HG03095 (cell line): ENCODE measurements around the gene HSD11B2.
A peak's percentile ranks its signal among the peaks of the same experiment; 100 is the strongest.
"Not testable (repeated sequence)": the region's sequence is repeated elsewhere in the genome, so short reads cannot be mapped to it uniquely, and the experiment has no call there.

Source experiments
- ATAC-seq: cut with Tn5 transposase; IDR thresholded peaks from one replicate; pipeline ENCODE4 v1.9.1; 2021; ENCODE audit warnings: moderate library complexity; ENCODE audit not compliant: unreplicated experiment

HSD11B2 gene

DNA sequence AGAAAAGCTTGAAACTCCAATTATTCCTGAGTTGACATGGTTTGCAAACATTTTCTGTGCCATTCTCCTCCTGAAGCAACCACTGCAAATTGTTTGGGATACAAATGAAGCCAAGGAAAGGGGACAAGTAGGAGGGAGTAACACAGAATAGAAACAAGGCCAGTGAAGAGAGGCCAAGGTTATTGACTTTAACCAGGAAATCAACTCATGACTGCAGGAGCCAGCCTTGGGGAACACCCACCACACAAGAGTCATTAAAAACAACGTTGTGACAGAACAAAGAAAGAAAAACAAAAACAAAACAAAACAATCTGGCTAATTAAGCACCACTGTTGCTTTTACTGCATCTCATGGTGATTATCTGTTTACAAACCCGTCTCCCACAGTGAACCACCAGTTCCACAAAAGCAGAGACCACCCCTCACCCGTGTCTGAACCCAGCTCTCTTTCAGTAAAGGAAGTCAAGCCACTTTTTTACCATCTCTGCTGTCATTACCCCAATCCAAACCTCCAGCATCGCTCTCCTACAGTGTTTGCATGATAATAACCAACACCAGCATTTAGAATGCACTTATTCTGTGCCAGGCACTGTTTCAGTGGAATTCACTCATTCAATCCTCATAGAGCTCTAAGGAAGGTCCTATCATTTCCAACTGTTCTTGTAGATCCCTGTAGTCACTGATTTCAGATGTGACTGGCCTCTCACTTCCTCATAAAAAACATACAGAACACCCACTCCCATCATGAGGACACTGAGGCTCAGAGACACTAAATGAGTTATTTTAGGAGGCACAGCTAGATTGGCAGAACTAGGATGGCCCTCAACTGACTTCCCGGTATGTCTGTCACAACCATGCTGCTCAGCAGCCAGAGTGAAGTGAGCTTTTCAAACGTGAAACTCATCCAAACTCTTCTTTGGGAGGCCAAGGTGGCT is 16.7 kb upstream of the HSD11B2 start:
- ATAC-seq, result no peak

DNA sequence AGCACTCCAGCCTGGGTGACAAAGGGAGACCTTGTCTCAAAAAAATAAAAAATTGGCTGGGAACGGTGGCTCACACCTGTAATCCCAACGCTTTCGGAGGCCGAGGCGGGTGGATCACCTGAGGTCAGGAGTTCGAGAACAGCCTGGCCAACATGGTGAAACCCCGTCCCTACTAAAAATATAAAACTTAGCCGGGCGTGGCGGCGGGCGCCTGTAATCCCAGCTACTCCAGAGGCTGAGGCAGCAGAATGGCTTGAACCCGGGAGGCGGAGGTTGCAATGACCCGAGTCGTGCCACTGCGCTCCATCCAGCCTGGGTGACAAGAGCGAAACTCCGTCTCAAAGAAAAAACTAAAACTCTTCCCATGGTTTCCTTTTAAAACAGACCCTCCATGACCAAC is 15.5 kb upstream of the HSD11B2 start:
- not testable (repeated sequence) for ATAC-seq

DNA sequence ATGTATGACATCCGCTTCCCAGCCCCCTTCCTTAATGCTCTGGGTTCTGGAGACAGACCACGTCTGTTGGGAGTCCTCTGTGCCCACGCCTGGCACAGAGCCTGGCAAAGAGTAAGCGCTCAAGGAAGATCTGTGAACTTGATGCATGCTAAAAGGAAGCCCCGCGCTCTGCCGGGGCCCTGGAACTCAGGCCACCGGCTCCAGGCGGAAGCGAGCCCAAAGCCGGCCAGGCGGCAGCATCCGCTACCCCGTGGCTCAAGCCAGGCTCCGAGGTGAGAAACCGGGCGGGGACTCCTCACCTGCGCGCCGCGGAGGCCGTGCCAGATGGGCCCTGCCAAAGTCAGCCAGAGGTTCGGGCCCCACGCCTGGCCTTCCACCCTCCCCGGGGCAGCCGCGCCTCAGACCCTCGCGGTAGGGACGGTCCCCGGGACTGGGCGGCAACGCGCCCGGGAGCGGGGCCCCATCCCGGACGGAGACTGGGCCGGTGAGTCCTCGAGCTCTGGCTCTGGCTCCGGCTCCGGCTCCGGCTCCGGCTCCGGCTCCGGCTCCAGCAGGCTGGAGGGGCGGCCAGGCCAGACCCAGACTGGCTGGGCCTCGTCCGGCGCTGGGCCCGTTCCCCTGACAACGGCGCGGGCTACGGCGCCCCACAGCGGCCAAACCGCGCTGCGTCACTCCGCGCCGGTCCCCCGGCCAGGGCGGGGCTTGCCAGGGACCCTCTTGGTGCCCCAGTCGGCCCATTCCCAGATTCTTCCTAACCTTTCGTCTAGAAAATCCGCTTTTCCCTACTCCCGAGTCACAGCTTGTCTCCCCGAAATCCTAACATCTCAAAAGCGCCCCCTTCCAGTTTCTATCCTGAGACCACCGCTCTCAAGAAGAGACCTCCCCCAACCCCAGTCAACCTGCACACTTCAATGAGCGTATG is 14.8 kb upstream of the HSD11B2 start, which contains the start of gene ZDHHC1:
TSS of gene ZDHHC1 (minus strand) at position 606 of the 922 bp plus-strand sequence. CDS start 8,702 bp downstream, outside the sequence.
- peak; percentile 74 for ATAC-seq

DNA sequence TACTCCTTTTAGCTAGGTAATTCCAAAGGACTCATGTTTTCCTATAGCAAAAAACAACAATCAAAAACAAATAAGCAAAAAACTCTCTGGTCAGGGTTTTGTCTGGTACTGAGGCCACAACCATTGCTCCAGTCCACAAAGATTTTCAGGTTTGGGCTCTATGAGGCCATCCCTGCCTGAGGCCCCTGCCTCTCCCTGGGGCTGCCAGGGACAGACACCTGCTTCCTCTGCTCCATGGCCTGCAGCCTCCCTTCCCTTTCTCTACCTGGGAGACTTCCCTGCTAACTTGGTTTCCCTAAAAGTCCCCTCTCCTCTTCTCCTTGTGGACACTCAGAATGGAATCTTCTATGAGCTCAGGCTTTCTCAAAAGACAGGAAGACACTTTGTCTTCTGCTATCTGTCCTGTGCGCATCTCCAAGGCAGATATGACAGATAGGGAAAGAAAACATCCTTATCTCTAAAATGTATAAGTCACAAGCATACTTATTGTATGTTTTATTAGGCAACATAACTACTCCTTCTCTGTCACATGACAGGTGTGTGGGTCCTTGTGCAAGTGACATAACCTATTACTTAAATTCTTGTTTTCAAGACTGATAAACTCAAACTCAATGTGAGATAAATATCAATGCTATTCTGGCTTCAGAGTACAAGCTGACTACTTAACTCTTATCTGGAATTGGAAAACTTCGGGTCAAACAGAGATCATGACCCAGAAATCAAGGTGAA is 13.4 kb upstream of the HSD11B2 start:
- ATAC-seq, result no peak

DNA sequence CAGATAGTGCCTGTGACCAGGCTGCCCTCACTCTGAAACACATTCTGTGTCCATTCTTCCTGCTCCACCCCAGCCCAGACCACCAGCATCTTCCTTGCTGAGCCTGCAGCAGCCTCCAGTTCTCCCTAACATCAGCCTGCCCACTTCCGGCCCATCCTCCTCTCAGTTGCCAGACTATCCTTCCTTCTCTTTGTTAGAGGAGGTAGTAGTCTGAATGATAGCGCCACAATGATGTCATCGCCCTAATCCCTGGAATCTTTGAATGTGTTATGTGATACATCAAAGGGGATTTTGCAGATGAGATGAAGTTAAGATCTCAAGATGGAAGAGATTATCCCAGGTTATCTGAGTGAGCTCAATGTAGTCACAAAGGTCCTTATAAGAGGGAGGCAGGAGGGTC is 11.4 kb upstream of the HSD11B2 start:
- ATAC-seq, result no peak

DNA sequence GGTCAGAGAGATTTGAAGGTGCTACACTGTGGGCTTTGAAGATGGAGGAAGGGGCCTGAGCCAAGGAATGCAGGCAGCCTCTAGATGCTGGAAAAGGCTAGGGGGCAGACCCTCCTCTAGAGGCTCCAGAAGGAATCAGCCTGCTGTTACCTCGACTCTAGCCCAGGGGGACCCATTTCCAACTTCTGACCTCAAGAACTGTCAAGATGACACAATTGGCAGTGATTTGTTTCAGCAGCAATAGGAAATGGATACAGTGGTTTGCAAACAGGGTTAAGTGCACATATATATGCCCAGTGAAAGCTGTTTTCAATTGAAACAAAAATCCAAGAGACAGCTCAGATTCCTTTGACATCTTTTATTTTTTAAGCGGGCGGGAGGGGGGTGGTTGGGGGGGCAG is 11.0 kb upstream of the HSD11B2 start:
- no peak for ATAC-seq

DNA sequence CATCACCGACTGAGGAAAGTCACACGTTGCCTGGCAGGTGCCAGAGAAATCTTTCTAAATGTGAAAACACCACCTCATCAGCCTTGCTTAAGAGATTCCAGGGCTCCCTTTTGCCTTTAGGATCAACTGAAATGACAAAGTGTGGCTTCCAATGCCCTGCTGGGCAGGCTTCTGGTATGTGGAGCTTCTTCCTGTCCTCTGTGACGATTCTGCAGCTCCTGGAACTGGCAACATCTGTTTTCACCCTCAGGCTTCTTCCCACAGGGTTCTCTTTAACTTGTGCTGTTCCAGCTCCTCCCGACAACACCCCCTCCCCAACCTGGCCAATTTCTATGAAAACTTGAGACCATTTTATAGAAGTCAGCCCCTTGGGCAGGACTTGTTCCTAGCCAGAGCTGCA is 9.9 kb upstream of the HSD11B2 start:
- no peak for ATAC-seq

DNA sequence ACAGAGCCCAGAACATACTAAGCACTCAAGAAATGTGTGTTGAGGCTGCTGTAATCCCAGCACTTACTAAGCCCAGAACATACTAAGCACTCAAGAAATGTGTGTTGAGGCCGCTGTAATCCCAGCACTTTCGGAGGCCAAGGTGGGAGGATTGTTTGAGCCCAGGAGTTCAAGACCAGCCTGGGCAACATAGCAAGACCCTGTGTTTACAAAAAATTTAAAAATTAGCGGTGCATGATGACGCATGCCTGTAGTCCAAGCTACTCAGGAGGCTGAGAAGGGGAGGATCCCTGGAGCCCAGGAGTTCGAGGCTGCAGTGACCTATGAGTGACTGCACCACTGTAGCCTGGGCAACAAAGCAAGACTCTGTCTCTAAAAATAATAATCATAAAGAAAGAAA is 7.9 kb upstream of the HSD11B2 start:
- no peak for ATAC-seq

DNA sequence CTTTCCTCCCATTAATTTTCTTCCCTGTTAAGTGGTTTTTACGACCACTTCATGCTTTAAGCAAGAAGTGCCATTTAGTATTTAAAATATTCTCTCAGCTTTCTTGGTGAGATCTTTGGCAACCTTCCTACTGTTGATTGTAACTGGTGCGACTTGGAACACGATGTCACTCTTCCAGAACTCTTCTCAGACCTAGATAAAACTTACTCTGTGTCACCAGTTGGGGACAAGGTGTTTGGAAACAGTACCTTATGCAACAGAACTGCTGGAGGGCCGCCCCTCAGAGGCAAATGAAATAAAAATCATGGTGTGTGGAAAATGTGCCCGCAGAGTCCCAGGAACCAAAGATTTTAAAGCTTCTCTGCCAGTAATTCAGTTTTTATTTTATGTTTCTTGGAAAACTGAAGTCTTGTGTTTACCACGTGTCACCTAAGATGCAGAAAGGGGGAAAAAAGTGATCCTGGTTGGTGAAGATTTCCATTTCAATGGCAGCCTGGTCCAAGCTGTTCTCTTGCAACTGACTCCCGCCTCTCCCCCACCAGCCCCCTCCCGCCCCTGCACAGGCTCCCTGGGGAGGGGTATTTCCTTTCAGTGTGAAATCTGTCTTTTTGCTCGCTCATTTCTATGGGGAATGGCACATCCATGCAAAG is 7.2 kb upstream of the HSD11B2 start:
- ATAC-seq, result no peak

DNA sequence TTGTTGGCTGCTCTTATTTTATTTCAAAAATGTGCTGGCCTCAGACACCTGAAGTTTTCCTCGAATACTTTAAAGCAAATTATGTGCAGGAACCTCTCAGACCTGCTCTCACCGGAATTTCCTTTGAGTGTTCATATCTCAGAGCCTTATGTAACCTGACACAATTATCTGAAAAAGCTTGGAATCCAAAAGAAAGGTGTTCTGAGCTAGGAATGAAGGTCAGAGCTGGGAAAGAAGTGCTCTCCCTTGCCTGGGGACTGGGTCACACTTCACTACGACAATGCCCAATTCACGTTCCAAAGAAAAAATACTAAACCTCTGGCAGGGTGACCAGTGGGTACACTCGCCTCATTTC is 6.7 kb upstream of the HSD11B2 start:
- ATAC-seq, result no peak

DNA sequence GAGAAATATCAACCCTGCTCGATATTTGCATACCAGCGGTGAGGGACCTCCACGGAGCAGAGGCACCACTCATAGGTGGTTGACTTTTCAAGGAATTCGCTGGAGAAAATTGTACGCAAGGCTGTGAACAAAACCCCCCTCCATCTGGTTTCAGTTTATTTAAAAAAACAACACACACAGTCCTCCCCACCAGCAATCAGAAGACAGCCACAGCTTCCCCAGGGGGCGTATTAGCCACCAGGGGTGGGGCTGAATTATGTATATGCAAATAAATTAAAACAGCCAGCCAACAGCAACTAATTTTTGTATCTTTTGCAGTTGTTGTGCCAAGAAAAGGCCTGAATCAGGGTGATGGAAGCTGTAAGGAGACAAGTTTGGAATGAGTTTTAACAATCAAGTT is 5.9 kb upstream of the HSD11B2 start:
- no peak for ATAC-seq

DNA sequence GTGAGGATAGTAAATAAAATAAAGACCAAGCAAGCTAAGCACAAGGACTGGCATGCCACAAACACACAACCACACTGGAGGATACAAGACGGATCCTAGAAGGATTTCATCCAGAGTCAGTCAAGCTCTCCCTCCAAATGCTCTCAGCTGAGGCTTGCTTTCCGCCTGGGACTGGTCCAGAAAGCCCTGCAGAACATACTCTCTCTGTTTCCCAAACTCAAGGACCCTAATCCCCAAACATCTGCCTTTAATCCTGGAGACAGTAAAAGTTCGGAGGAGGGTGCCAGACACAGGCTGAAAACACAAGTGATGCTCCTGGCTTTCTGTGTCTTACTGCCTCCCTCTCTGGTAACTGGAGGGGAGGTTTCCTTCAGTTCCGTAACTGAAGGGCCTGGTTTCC is 5.3 kb upstream of the HSD11B2 start:
- no peak for ATAC-seq

DNA sequence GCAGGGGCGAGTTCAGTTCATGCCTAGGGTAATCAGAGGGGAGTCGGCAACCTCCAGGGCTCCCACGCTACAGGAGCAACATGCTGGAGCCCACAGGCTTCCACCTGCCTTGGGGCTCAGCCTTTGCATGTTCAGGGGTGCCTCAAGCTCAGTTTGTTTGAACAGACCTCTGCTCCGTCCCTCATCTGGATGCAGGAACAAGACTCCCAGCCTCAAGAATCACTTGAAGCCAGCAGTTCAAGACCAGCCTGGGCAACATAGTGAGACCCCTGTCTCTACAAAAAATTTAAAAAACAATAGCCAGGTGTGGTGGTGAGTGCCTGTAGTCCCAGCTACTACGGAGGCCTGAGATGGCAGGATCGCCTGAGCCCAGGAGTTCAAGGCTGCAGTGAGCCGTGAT is 4.9 kb upstream of the HSD11B2 start:
- no peak for ATAC-seq

DNA sequence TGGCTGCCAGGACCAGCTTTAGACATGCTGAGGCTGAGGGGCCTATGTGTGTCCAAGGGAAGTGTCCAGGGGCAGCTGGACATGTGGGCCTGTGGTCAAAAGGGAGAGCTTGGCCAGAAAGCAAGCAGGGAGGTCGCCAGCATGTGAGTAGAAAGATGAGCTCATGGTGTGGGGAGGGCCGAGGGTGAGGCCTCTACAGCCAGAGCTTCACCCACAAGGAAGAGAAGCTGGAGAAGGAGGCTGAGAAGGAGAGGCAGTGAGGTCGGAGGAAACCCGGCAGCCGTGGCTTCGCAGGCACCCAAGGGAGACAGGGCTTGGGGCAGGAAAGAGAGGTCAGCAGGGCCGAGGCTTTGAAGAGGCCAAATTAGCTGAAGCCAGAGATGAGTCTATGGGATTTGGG is 4.0 kb upstream of the HSD11B2 start:
- ATAC-seq, result no peak

DNA sequence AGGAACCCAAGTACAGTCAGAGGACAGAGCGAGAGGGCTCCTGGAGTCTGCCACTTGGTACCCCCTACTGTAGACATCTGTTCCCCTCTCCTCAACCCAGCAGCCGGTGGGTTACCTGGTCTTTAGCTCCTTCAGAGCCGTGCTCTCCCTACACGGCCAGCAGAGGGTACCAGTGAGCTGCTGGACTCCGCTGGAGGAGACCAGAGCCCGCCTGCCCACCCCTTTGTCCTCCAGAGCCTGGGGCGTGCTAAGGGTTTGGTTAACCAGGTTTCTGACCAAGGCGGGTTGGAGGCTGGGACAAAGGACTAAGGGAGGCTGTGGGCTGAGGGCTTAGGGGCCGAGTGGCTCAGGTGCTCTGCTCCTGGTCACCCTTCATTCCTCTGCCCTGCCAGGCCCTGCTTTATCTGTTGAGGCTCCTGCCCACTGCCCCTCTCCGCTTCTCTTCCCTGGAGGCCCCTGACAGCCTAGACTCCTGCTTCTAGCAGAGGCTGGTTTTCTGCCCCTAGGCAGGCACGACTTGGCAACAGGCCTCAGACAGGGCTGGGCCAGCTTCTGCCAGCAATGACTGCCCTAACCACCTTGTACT is 2.7 kb upstream of the HSD11B2 start:
- ATAC-seq, result no peak

DNA sequence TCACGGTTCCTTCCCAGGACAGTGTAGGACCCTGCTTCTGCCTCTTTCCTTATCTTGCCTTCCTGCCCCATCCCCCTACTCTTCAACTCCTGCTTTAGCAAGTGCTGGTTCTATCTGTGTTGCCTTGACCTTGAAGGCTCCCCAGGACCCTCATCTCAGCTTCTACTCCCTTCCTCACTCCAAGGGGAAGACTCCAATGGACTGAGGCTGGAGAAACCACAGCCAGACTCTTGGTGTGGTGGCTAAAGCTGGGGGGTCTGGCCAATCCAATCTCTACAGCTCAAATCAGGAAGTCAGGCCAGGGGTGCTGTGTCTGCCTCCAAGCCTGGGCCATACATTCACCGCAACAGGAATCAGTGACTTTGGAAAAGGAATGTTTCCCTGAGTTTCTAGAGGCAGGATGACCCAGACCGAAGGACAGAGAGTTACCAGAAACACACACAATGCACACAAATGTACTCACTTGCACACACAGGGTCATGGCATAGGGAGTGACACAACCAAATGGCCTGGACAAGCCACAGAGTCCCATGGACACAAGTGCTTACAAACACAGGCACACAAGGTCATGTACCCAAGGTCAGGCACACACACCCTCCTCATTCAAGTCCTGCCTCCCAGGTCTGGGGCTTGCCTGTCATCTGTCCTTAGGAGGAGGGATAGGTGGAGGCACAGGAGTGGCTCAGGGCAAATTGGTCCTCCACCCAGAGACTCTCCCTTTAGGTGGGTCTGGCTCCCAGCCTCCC is 1.7 kb upstream of the HSD11B2 start:
- no peak for ATAC-seq

DNA sequence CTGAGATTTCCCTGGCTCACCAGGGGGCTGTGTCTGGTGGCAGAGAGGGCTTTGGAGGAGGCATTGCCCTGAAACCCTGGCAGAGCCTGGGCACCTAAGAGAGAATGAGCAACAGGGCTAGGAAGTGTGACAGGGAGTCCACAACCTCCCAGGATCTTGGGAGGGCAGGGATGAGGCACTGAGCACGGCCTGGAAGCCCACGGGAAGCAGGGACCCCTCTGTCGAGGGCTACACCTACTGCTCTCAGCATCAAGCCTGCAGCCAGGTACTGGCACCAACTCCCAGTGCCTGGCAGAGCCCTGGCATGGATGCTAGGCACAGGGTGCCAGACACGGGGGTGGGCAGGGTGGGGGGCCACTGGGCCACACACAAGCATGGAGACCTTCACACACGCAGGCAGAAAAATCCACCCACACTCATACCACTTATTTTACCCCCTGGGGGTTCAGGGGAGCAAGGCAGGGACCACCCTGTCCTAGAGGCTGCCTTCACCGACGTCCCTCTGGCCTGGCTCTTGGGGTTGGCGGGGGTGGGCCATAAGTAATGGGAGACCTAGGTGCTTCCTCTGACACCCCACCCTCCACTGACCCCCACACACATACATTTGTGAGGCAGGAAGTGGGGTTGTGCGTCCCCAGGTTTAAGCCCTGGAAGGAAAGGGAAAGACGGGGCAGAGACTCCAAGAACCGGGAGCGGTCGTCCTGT is 970 bp upstream of the HSD11B2 start:
- no peak for ATAC-seq

DNA sequence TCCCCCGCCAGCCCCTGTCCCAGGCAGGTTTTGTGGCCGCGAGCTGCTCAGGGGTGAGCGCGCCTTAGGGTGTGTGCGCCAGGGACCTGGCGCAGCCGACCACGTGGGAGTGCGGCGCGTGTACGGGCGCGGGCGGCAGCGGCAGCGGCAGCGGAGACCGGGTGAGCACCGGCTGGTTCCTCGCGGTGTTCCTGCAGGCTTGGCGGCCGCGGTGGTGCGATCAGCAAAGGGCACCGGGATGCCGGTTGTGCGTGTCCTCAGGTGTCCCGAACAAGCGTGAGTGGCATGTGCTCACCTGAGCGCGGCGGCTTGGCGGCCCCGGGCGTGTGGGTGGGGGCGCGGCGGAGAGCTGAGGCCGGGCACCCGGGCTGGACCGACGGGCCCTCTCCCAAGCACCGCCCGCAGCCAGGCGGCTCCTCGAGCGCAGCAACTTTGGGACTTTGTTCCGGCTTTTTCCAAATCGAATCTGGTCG is 381 bp upstream of the HSD11B2 start:
- ATAC-seq, result no peak
